ENCODE measurements around the gene NR1D1.

The NR1D1 gene

GRCh38 chr17:40100419-40100668 lies at the start of gene NR1D1:
NR1D1 (minus strand) TSS chr17:40100589; CDS start chr17:40100094, 495 bp downstream.
- TF ChIP-seq GATA2 (IDR thresholded peaks at IDR 0.05; ENCODE audit: low read depth, low read length) = no peak
- TF ChIP-seq GATA3 (IDR thresholded peaks at IDR 0.05; ENCODE audit: low read depth, low read length) = no peak

- TF ChIP-seq GATA2 (IDR thresholded peaks at IDR 0.05; ENCODE audit: low read depth, low read length) = no peak
- TF ChIP-seq GATA3 (IDR thresholded peaks at IDR 0.05; ENCODE audit: low read depth, low read length) = no peak
Observed at GRCh38 chr17:40148527-40148926, 48.1 kb upstream of the NR1D1 start.

GRCh38 chr17:40145476-40145875 lies 45.1 kb upstream of the NR1D1 start:
- TF ChIP-seq GATA2 (IDR thresholded peaks at IDR 0.05; ENCODE audit: low read depth, low read length) (no peak), GATA3 (IDR thresholded peaks at IDR 0.05; ENCODE audit: low read depth, low read length) (no peak)

GRCh38 chr17:40139566-40140058 lies 39.2 kb upstream of the NR1D1 start:
- TF ChIP-seq GATA3 (IDR thresholded peaks at IDR 0.05; ENCODE audit: low read depth, low read length) = no peak

- no peak for TF ChIP-seq GATA3 (IDR thresholded peaks at IDR 0.05; ENCODE audit: low read depth, low read length)
- TF ChIP-seq GATA2 (IDR thresholded peaks at IDR 0.05; ENCODE audit: low read depth, low read length) = no peak
Observed at GRCh38 chr17:40135817-40136216, 35.4 kb upstream of the NR1D1 start.

- TF ChIP-seq GATA2 (IDR thresholded peaks at IDR 0.05; ENCODE audit: low read depth, low read length) (no peak), GATA3 (IDR thresholded peaks at IDR 0.05; ENCODE audit: low read depth, low read length) (no peak)
Observed at GRCh38 chr17:40134184-40134583, 33.8 kb upstream of the NR1D1 start.

GRCh38 chr17:40130352-40131042 lies 30.1 kb upstream of the NR1D1 start:
- TF ChIP-seq GATA3 (IDR thresholded peaks at IDR 0.05; ENCODE audit: low read depth, low read length) (no peak), GATA2 (IDR thresholded peaks at IDR 0.05; ENCODE audit: low read depth, low read length) (no peak)

- TF ChIP-seq GATA2 (IDR thresholded peaks at IDR 0.05; ENCODE audit: low read depth, low read length) = no peak
- no peak for TF ChIP-seq GATA3 (IDR thresholded peaks at IDR 0.05; ENCODE audit: low read depth, low read length)
Observed at GRCh38 chr17:40129498-40129897, 29.1 kb upstream of the NR1D1 start.

- TF ChIP-seq GATA2 (IDR thresholded peaks at IDR 0.05; ENCODE audit: low read depth, low read length) (no peak), GATA3 (IDR thresholded peaks at IDR 0.05; ENCODE audit: low read depth, low read length) (no peak)
Observed at GRCh38 chr17:40124279-40125141, 24.1 kb upstream of the NR1D1 start.

- TF ChIP-seq GATA3 (IDR thresholded peaks at IDR 0.05; ENCODE audit: low read depth, low read length) = no peak
- no peak for TF ChIP-seq GATA2 (IDR thresholded peaks at IDR 0.05; ENCODE audit: low read depth, low read length)
Observed at GRCh38 chr17:40123811-40124114, 23.4 kb upstream of the NR1D1 start.

GRCh38 chr17:40122999-40123810 lies 22.8 kb upstream of the NR1D1 start:
- TF ChIP-seq GATA3 (IDR thresholded peaks at IDR 0.05; ENCODE audit: low read depth, low read length) = no peak

GRCh38 chr17:40122136-40122998 lies 22.0 kb upstream of the NR1D1 start:
- TF ChIP-seq GATA3 (IDR thresholded peaks at IDR 0.05; ENCODE audit: low read depth, low read length) (no peak), GATA2 (IDR thresholded peaks at IDR 0.05; ENCODE audit: low read depth, low read length) (no peak)

- TF ChIP-seq GATA3 (IDR thresholded peaks at IDR 0.05; ENCODE audit: low read depth, low read length) (no peak), GATA2 (IDR thresholded peaks at IDR 0.05; ENCODE audit: low read depth, low read length) (no peak)
Observed at GRCh38 chr17:40121181-40122135, 21.1 kb upstream of the NR1D1 start, which contains the start of gene MSL1. MSL1 (plus strand) TSS chr17:40121971; CDS start chr17:40122613, 642 bp downstream.

Measured in SH-SY5Y (cell line).